Lung (tissue), 12 donors: ENCODE data around the gene PPID. TPM values are rescaled to one million over a fixed set of nuclear protein-coding genes. Genes with fewer than 3 reads are reported as not detected.

Experiments
- ATAC-seq: fragments of 200-7000 bp; cut with Tn5 transposase; one replicate; pipeline ENCODE4 v1.9.1; 2020; ENCODE audit warnings: moderate number of reproducible peaks; ENCODE audit not compliant: insufficient read depth, low FRiP score
- DNase-seq, 3 donors: peaks; one replicate each; pipeline ENCODE4 v3.0.0-alpha.2; 2013 to 2017
- H3K27ac ChIP-seq, 2 donors: one replicate each; pipeline ENCODE4 v1.5.1; 2013; ENCODE audit warnings: mild to moderate bottlenecking in 2 of 2, moderate library complexity in 2 of 2, control low read depth in 1 of 2, inconsistent platforms in 1 of 2, low read depth in 1 of 2, low read length in 1 of 2
- H3K27me3 ChIP-seq, 3 donors: one replicate each; pipeline ENCODE4 v1.5.1; 2013; ENCODE audit warnings: low read length in 2 of 3; ENCODE audit not compliant: control insufficient read depth in 3 of 3, insufficient read depth in 3 of 3
- H3K36me3 ChIP-seq, 4 donors: one replicate each; pipeline ENCODE4 v1.5.1; 2013; ENCODE audit warnings: low read length in 4 of 4, mild to moderate bottlenecking in 1 of 4, moderate library complexity in 1 of 4; ENCODE audit not compliant: control insufficient read depth in 4 of 4, insufficient read depth in 4 of 4
- H3K4me1 ChIP-seq, 5 donors: one replicate each; pipeline ENCODE4 v1.5.1; 2013; ENCODE audit warnings: low read length in 5 of 5, mild to moderate bottlenecking in 2 of 5, moderate library complexity in 1 of 5; ENCODE audit not compliant: control insufficient read depth in 5 of 5, insufficient read depth in 5 of 5
- H3K4me3 ChIP-seq: one replicate; pipeline ENCODE4 v1.5.1; 2013; ENCODE audit warnings: mild to moderate bottlenecking, control low read depth, moderate library complexity
- H3K9ac ChIP-seq, 2 donors: one replicate each; pipeline ENCODE4 v1.5.1; 2013; ENCODE audit warnings: low read length in 2 of 2, control low read depth in 1 of 2; ENCODE audit not compliant: insufficient read depth in 1 of 2
- H3K9me3 ChIP-seq, 4 donors: one replicate each; pipeline ENCODE4 v1.5.1; 2013; ENCODE audit warnings: low read length in 3 of 4, mild to moderate bottlenecking in 1 of 4, moderate library complexity in 1 of 4; ENCODE audit not compliant: control insufficient read depth in 4 of 4, insufficient read depth in 3 of 4
- CTCF ChIP-seq: IDR thresholded peaks from 2 replicates; pipeline ENCODE4 v1.5.1; 2012; ENCODE audit warnings: mild to moderate bottlenecking; ENCODE audit errors: control extremely low read depth, extremely low read depth
- WGBS, 2 donors: extraction: QIAGEN DNeasy Blood & Tissue Kit; methylation state at CpG; one replicate each; pipeline ENCODE4 v1.1.7; 2013; 5-methylcytosine and 5-hydroxymethylcytosine counted together
- polyA plus RNA-seq, 2 donors: library from polyadenylated mRNA; stranded (reverse); fragments of 200-250 nt; gene quantifications; one replicate each; pipeline ENCODE4 v1.2.1, GENCODE V29; 2013
- total RNA-seq, 2 donors: library from RNA; depleted of rRNA in 1 of 2; stranded (reverse); fragments of >200 nt in 1 of 2; gene quantifications; one replicate each; pipeline ENCODE4 v1.2.1, GENCODE V29; 2014 to 2021
- donor health status: control.
- donor health status: control.
- donor health status: Bipolar disorder and iron deficiency.
- donor health status: healthy.
- donor health status: DM: yes; HTN: yes; CAD: no.

PPID gene
- total and polyA plus RNA-seq, 4 donors = 14.7 to 39.0 (median 21.3) TPM

DNA sequence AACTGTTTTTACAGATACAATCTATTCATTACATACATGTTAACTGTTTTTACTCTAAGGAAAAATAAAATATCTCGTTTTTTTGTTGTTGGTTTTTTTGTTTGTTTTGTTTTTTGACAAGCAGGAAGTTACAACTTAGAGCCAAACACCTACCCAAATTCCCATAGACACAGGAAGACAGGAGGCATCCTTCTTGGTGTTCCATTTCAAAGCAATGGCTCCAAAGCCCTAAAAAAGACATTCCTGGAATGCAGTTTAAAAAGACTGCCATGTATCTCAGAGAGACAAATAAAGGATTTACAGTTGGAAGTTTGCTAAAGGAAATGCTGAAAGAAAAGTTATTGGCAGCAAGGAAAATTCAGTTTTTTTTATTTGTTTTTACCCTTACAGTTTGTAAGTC, 34.4 kb downstream of the PPID start:
- Histone ChIP-seq H3K27ac (no peak overlapping the region), H3K36me3 (peaks cover 3 to 18% (median 8%) of the 10 kb centered on the region in 4 donors), H3K9ac (no peak overlapping the region), H3K27me3 (no peaks in the 10 kb centered on the region), H3K4me3 (no peak overlapping the region), H3K4me1 (no peaks in the 10 kb centered on the region), H3K9me3 (no peaks in the 10 kb centered on the region)
- no peak for ATAC-seq
- no peak for TF ChIP-seq CTCF
- 74 to 84% methylated on average over 1 of the region's 1 CpG for WGBS, 2 donors
- DNase-seq = no peak

DNA sequence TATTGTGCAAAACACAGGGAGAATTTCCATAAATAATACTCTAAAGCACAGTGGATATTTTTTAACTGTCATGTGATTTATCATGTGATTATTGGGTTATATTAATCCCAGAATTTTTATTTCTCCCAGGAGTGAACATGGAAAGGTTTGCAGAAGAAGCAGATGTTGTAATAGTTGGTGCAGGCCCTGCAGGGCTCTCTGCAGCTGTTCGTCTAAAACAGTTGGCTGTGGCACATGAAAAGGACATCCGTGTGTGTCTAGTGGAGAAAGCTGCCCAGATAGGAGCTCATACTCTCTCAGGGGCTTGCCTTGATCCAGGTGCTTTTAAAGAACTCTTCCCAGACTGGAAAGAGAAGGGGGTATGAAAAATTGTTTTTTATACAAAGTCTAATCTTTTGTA, 41.1 kb downstream of the PPID start:
- no peak overlapping the region for H3K4me3 ChIP-seq

GRCh38 chr4:158681629-158682028, 41.6 kb downstream of the PPID start:
- Histone ChIP-seq H3K4me1 (peaks cover 0 to 5% (median 0%) of the 10 kb centered on the region in 5 donors), H3K9ac (no peak overlapping the region), H3K9me3 (no peaks in the 10 kb centered on the region), H3K36me3 (peaks cover 3 to 11% (median 6%) of the 10 kb centered on the region in 4 donors), H3K4me3 (no peak overlapping the region), H3K27ac (no peak overlapping the region), H3K27me3 (no peaks in the 10 kb centered on the region)
- no peak for DNase-seq
- WGBS, 2 donors = 68 to 76% methylated on average over 1 of the region's 1 CpG
- ATAC-seq = no peak
- no peak for TF ChIP-seq CTCF

More for the DNA sequence above, 41.1 kb downstream of the PPID start:
- TF ChIP-seq CTCF = no peak
- Histone ChIP-seq H3K27me3 (no peaks in the 10 kb centered on the region), H3K9ac (no peak overlapping the region), H3K36me3 (peaks cover 3 to 15% (median 8%) of the 10 kb centered on the region in 4 donors), H3K27ac (no peak overlapping the region), H3K4me1 (peaks cover 0 to 4% (median 0%) of the 10 kb centered on the region in 5 donors), H3K9me3 (no peaks in the 10 kb centered on the region)
- DNase-seq (no peak), ATAC-seq (no peak)
- WGBS, 2 donors = 31 to 67% methylated on average over 2 of the region's 2 CpGs

DNA sequence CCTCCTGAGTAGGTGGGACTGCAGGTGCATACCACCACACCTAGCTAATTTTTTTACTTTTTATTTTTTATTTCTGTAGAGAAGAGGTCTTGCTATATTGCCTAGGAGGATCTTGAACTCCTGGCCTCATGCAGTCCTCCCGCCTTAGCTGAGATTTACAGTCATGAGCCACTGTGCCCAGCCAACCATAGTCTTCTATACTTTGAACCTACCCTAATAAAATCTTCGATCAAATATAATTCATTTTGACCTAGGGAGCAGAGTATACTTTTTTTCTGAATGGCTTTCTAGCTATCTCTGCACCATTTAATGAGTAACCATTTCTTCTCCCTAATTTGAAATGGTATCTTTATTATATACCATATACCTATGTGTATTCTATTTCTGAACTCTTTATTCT, 44.4 kb downstream of the PPID start:
- H3K27ac ChIP-seq = no peak overlapping the region
- no peak for TF ChIP-seq CTCF
- no peak overlapping the region for H3K4me3 ChIP-seq
- H3K27me3 ChIP-seq = no peaks in the 10 kb centered on the region
- no peaks in the 10 kb centered on the region for H3K9me3 ChIP-seq
- DNase-seq = no peak
- peaks cover 0 to 7% (median 2%) of the 10 kb centered on the region in 4 donors for H3K36me3 ChIP-seq
- peaks cover 0 to 5% (median 0%) of the 10 kb centered on the region in 5 donors for H3K4me1 ChIP-seq
- 94 to 99% methylated on average over 2 of the region's 2 CpGs for WGBS, 2 donors
- ATAC-seq = no peak
- H3K9ac ChIP-seq = no peak overlapping the region
